Lung (tissue), 12 donors: Measurements from ENCODE around the gene CFB. TPM values are rescaled to one million over a fixed set of nuclear protein-coding genes. Genes with fewer than 3 reads are reported as not detected.
A peak's percentile ranks its signal among the peaks of the same experiment; 100 is the strongest.
"Not testable (repeated sequence)": the region's sequence is repeated elsewhere in the genome, so short reads cannot be mapped to it uniquely, and the experiment has no call there.

ENCODE experiments used
- ATAC-seq: fragments of 200-7000 bp; cut with Tn5 transposase; one replicate; pipeline ENCODE4 v1.9.1; 2020; ENCODE audit warnings: moderate number of reproducible peaks; ENCODE audit not compliant: insufficient read depth, low FRiP score
- DNase-seq, 3 donors: peaks; one replicate each; pipeline ENCODE4 v3.0.0-alpha.2; 2013 to 2017
- H3K27ac ChIP-seq, 2 donors: one replicate each; pipeline ENCODE4 v1.5.1; 2013; ENCODE audit warnings: mild to moderate bottlenecking in 2 of 2, moderate library complexity in 2 of 2, control low read depth in 1 of 2, inconsistent platforms in 1 of 2, low read depth in 1 of 2, low read length in 1 of 2
- H3K27me3 ChIP-seq, 3 donors: one replicate each; pipeline ENCODE4 v1.5.1; 2013; ENCODE audit warnings: low read length in 2 of 3; ENCODE audit not compliant: control insufficient read depth in 3 of 3, insufficient read depth in 3 of 3
- H3K36me3 ChIP-seq, 4 donors: one replicate each; pipeline ENCODE4 v1.5.1; 2013; ENCODE audit warnings: low read length in 4 of 4, mild to moderate bottlenecking in 1 of 4, moderate library complexity in 1 of 4; ENCODE audit not compliant: control insufficient read depth in 4 of 4, insufficient read depth in 4 of 4
- H3K4me1 ChIP-seq, 5 donors: one replicate each; pipeline ENCODE4 v1.5.1; 2013; ENCODE audit warnings: low read length in 5 of 5, mild to moderate bottlenecking in 2 of 5, moderate library complexity in 1 of 5; ENCODE audit not compliant: control insufficient read depth in 5 of 5, insufficient read depth in 5 of 5
- H3K4me3 ChIP-seq: one replicate; pipeline ENCODE4 v1.5.1; 2013; ENCODE audit warnings: mild to moderate bottlenecking, control low read depth, moderate library complexity
- H3K9ac ChIP-seq, 2 donors: one replicate each; pipeline ENCODE4 v1.5.1; 2013; ENCODE audit warnings: low read length in 2 of 2, control low read depth in 1 of 2; ENCODE audit not compliant: insufficient read depth in 1 of 2
- H3K9me3 ChIP-seq, 4 donors: one replicate each; pipeline ENCODE4 v1.5.1; 2013; ENCODE audit warnings: low read length in 3 of 4, mild to moderate bottlenecking in 1 of 4, moderate library complexity in 1 of 4; ENCODE audit not compliant: control insufficient read depth in 4 of 4, insufficient read depth in 3 of 4
- CTCF ChIP-seq: IDR thresholded peaks from 2 replicates; pipeline ENCODE4 v1.5.1; 2012; ENCODE audit warnings: mild to moderate bottlenecking; ENCODE audit errors: control extremely low read depth, extremely low read depth
- WGBS, 2 donors: extraction: QIAGEN DNeasy Blood & Tissue Kit; methylation state at CpG; one replicate each; pipeline ENCODE4 v1.1.7; 2013; 5-methylcytosine and 5-hydroxymethylcytosine counted together
- polyA plus RNA-seq, 2 donors: library from polyadenylated mRNA; stranded (reverse); fragments of 200-250 nt; gene quantifications; one replicate each; pipeline ENCODE4 v1.2.1, GENCODE V29; 2013
- total RNA-seq, 2 donors: library from RNA; depleted of rRNA in 1 of 2; stranded (reverse); fragments of >200 nt in 1 of 2; gene quantifications; one replicate each; pipeline ENCODE4 v1.2.1, GENCODE V29; 2014 to 2021
- donor health status: control.
- donor health status: control.
- donor health status: Bipolar disorder and iron deficiency.
- donor health status: healthy.
- donor health status: DM: yes; HTN: yes; CAD: no.

Gene CFB
- total and polyA plus RNA-seq, 4 donors, result 173 to 297 (median 234) TPM

DNA sequence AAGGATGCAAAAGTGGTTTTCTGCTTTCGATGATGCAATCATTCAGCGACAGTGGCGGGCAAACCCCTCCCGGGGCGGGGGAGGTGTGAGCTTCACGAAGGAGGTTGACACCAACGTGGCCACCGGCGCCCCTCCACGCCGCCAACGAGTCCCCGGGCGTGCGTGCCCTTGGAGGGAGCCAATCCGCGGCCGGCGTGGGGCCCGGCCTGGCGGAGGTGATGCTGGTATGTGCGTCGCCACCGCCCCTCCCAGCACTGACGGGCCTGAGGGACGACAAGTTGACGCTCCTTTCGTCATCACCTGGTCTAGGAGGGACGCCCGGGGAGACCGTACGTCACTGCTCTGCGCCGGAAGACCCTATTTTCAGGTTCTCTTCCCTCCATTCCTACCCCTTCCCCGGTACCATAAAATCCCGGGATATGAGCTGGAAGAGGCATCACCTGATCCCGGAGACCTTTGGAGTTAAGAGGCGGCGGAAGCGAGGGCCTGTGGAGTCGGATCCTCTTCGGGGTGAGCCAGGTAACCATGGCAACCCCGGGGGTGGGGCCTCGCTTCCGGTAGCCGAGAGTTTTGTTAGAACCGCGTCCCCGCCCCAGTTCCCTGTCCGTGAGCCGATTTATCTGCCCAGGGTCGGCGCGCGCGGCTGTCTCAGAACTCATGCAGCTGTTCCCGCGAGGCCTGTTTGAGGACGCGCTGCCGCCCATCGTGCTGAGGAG lies 26.3 kb downstream of the CFB start, which contains the start of gene DXO:
TSS of gene DXO (minus strand) at position 146 of the 716 bp plus-strand sequence. CDS start 463 bp downstream, outside the sequence.
- DNase-seq (peak; percentile 96 to 99 (median 98)), ATAC-seq (peak; percentile 89)
- peak within 1 kb of the TSS; percentile 77 for H3K4me3 ChIP-seq
- H3K27me3 ChIP-seq, result no peaks in the 10 kb centered on the region
- peaks cover 5 to 25% (median 8%) of the 10 kb centered on the region in 5 donors for H3K4me1 ChIP-seq
- H3K9ac ChIP-seq, result peak within 1 kb of the TSS; percentile 88 to 97
- no peaks in the 10 kb centered on the region for H3K9me3 ChIP-seq
- peaks cover 0 to 33% (median 13%) of the 10 kb centered on the region in 4 donors for H3K36me3 ChIP-seq
- no peak for TF ChIP-seq CTCF
- H3K27ac ChIP-seq, result peak within 1 kb of the TSS; percentile 90 to 93
- 0% methylated on average over 62 of the region's 62 CpGs for WGBS, 2 donors

DNA sequence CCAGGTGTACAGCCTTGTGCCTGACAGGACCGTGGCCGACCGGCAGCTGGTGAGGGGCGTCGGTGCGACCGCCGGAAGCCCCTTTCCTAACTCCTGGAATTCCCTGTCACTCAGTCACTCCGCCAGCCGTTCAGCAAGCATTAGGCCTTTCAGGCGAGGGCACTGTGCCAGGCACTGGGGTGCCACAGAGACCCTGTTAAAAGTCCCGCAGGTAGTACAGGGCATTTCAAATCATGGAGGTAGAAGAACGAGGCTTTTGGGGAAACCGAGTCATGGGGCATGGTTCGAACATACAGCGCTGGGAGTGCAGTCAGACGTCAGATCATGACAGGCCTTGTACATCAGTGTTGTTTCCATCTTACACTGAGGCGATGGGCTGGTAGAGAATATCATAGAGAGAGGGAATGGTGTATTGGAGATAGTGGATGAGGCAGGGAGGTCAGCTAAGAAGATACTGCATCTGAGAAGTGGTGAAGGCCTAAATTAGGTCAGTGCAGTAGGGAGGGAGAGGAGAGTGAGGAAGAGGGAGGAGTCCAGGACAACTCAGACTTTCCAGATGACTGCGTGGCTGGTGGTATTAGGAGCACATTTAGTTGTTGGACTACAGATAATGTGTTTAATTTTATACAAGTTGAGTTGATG lies 26.9 kb downstream of the CFB start:
- DNase-seq (peak in 2 of 3 donors; percentile 9 to 25), ATAC-seq (no peak)
- Histone ChIP-seq H3K27me3 (no peaks in the 10 kb centered on the region), H3K4me1 (peaks cover 5 to 25% (median 8%) of the 10 kb centered on the region in 5 donors), H3K36me3 (peaks cover 0 to 27% (median 8%) of the 10 kb centered on the region in 4 donors), H3K9ac (peak overlapping the region; percentile 88 to 97), H3K27ac (peak overlapping the region; percentile 90 to 93), H3K4me3 (peak overlapping the region; percentile 77), H3K9me3 (no peaks in the 10 kb centered on the region)
- 10 to 11% methylated on average over 19 of the region's 19 CpGs for WGBS, 2 donors
- TF ChIP-seq CTCF, result no peak

DNA sequence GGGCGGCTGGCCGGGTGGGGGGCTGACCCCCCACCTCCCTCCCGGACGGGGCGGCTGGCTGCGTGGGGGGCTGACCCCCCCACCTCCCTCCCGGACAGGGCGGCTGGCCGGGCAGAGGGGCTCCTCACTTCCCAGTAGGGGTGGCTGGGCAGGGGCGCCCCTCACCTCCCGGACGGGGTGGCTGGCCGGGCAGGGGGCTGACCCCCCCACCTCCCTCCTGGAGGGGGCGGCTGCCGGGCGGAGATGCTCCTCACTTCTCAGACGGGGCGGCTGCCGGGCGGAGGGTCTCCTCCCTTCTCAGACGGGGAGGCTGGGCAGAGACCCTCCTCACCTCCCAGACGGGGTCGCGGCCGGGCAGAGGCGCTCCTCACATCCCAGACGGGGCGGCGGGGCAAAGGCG lies 30.2 kb downstream of the CFB start:
- not testable (repeated sequence) for H3K27me3 ChIP-seq, ATAC-seq, H3K9ac ChIP-seq, DNase-seq, H3K4me3 ChIP-seq, H3K27ac ChIP-seq, H3K9me3 ChIP-seq
- 95 to 97% methylated on average over 25 to 30 of the region's 30 CpGs for WGBS, 2 donors
- peaks cover 3 to 18% (median 8%) of the 10 kb centered on the region in 5 donors for H3K4me1 ChIP-seq
- H3K36me3 ChIP-seq, result peaks cover 7 to 10% (median 9%) of the 10 kb centered on the region in 4 donors

DNA sequence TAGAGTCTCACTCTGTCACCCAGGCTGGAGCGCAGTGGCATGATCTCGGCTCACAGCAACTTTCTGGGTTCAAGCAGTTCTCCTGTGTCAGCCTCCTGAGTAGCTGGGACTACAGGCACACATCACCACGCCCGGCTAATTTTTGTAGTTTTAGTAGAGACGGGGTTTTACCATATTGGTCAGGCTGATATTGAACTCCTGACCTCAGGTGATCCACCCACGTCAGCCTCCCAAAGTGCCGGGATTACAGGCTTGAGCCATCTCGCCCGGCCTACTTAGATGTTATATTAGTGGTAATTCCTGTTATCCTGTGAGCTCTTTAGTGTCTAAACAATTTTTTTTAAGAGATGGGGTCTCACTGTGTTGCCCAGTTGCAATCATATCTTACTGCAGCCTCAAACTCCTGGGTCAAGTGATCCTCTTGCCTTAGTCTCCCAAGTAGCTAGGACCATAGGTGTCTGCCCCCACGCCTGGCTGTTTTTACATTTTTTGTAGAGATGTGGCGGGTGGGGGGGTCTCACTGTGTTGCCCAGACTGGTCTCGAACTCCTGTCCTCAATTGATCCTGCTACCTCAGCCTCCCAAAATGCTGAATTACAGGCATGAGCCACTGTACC lies 32.0 kb downstream of the CFB start:
- 97% methylated on average over 12 of the region's 12 CpGs for WGBS, 2 donors
- Histone ChIP-seq H3K27me3 (no peaks in the 10 kb centered on the region), H3K4me3 (no peak overlapping the region), H3K36me3 (peaks cover 0 to 10% (median 9%) of the 10 kb centered on the region in 4 donors), H3K27ac (no peak overlapping the region), H3K9ac (no peak overlapping the region), H3K9me3 (no peaks in the 10 kb centered on the region), H3K4me1 (peaks cover 0 to 7% (median 4%) of the 10 kb centered on the region in 5 donors)
- no peak for TF ChIP-seq CTCF
- ATAC-seq, result no peak
- DNase-seq, result peak in 1 of 3 donors; percentile 8
